HG02970 (cell line): ENCODE data around the gene PIK3R2.
A peak's percentile ranks its signal among the peaks of the same experiment; 100 is the strongest.
"Not testable (repeated sequence)": the region's sequence is repeated elsewhere in the genome, so short reads cannot be mapped to it uniquely, and the experiment has no call there.

Source experiments
- ATAC-seq: cut with Tn5 transposase; IDR thresholded peaks from one replicate; pipeline ENCODE4 v1.9.1; 2021; ENCODE audit warnings: mild to moderate bottlenecking, moderate library complexity, moderate number of reproducible peaks; ENCODE audit not compliant: unreplicated experiment, low FRiP score

Gene PIK3R2

DNA sequence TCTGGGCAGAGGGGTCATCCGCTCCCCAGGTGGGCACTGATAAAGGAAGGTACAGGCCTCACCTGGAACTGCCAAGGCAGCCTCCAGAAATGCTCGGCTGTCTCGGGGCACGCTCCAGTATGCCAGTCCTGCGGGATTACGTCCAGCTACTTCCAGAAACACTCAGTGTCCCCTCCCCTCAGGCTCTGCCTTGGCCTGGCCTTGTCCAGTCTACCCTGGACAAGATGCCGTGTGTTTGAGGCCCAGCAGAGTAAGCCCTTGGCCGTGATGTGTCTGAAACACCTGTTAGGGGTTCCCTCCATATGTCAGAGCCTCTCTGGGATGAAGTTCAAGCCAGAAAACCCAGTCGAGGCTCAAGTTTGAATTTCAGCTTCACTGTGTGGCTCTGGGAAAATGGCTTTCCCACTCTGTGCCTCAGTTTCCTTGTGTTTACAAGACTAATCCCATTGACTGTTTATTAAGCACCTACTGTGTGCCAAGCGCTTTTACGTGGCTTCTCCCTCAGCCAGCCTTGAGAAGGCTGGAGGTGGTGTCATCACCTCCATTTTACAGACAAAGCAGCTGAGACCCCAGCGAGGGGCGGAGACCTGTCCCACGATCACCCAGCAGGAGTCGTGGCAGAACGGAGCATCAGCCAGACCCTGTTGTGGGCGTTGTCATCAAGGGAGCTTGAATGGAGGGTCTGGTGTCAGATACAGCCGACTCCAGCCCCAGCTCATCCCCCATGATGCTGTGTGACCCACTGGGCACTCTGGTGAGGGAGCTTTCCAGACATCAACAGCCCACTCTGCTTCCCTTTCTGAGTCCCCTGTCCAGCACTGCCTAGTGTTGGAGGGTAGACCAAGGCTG is 2.0 kb upstream of the PIK3R2 start:
- no peak for ATAC-seq

DNA sequence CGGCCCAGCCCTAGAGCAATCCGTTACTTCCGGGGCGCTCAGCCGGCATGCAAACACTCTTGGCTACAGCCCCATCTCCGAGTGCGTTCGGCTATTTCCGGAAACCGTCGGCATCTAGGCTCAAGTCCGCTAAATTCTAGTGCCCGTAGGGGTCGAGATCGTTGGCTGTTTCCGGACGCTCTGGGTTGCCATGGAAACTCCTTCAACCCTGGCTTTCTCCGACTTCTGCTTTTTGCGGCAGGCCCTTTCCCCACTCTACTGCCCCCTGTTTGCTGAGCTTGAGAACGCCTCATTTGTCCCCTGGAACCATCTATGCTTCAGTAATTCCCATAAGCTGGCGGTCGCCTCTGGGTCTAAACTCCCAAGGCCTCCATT is 534 bp upstream of the PIK3R2 start:
- ATAC-seq: peak; percentile 62

DNA sequence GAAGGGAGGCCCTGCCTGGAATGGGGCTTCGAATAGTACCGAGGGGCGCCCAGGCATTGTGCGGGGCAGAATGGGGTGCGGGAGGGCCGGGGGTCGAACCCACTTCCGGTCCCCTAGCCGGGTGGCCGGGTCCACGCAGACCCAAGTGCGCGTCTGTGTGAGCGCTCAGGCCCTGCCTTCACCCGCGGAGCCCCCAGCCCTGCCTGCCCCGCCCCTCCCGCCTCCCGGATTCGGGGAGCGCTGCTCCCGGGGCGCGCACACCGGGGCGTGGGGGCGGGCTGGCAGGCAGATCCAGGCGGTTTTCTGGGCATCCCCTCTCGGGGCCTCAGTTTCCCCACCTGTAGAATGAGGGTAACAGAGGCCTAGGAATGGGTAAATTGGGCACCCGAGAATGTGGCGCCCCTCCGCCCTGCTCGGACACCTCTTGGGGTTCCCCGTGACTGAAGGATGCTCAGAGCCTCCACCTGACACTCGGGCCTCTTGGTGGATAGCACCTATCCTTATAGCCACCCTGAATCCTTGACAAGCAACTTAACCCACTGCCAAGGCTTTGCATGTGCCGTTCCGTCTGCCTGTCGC is 682 bp downstream of the PIK3R2 start:
- ATAC-seq: no peak

DNA sequence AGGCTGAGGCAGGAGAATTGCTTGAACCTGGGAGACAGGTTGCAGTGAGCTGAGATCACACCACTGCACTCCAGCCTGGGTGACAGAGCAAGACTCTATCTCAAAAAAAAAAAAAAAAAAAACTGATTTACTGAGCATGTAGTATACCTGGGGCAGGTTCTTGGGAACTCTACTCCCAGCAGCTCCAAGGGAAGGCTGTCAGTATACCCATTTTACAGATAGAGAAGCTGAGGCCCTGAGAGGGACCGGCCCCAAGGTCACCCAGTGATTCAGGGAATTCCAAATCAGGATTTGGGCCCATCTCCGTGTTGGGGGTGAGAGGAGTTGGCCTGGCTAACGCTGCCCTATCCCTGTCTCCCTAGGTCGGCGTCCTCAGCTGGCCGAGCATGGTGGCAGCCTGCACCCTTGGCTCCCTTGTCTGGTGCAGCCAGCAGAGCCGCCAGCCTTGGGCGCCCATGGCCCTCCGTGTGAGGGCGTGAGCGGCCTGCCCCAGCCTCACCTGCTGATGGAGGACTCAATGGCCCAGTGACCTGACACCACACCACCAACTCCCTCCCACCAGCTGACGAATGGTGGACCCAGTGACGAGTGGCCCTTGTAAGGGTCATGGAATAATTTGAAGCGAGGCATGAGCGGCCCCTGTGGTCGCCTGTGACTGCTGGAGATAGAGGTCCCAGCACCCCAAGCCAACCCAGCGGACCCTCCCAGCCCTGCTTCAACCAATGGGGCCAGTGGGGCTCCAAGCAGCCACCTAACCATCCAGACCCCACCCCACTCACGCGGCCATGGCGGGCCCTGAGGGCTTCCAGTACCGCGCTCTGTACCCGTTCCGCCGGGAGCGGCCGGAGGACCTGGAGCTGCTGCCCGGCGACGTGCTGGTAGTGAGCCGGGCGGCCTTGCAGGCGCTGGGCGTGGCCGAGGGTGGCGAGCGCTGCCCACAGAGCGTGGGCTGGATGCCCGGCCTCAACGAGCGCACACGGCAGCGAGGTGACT is 2.4 kb downstream of the PIK3R2 start:
- ATAC-seq: no peak

GRCh38 chr19:18156268-18156667 is 3.3 kb downstream of the PIK3R2 start:
- ATAC-seq: no peak

- no peak for ATAC-seq
Observed at GRCh38 chr19:18156841-18157464, 4.0 kb downstream of the PIK3R2 start.

- ATAC-seq: no peak
Observed at GRCh38 chr19:18157465-18158063, 4.6 kb downstream of the PIK3R2 start.

GRCh38 chr19:18158467-18158866 is 5.5 kb downstream of the PIK3R2 start:
- no peak for ATAC-seq

DNA sequence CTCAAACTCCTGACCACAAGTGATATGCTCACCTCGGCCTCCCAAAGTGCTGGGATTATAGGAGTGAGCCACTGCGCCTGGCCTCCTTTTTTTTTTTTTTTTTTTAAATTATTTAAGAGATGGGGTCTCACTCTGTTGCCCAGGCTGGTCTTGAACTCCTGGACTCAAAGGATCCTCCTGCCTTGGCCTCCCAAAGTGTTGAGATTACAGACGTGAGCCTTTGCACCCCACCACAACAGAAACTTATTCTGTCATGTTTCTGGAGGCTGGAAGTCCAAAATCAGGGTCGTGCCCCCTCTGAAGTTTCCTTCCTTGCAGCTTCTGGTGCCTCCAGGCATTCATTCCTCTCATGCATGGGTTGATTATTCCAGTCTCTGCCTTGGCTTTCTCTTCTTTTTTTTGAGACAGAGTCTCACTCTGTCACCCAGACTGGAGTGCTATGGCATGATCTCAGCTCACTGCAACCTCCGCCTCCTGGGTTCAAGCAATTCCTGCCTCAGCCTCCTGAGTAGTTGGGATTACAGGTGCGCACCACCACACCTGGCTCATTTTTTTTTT is 6.2 kb downstream of the PIK3R2 start:
- ATAC-seq: not testable (repeated sequence)

DNA sequence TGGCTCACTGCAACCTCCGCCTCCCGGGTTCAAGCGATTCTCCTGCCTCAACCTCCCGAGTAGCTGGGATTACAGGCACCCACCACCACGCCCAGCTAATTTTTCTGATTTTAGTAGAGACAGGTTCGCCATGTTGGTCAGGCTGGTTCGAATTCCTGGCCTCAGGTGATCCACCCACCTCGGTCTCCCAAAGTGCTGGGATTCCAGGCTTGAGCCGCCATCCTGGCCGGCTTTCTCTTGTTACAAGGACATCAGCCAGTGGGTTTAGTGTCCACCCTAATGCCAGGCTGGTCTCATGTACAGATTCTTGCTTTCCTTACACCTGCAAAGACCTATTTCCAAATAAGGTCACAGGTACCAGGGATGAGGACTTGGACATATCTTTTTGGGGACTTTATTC is 6.8 kb downstream of the PIK3R2 start:
- ATAC-seq: no peak

DNA sequence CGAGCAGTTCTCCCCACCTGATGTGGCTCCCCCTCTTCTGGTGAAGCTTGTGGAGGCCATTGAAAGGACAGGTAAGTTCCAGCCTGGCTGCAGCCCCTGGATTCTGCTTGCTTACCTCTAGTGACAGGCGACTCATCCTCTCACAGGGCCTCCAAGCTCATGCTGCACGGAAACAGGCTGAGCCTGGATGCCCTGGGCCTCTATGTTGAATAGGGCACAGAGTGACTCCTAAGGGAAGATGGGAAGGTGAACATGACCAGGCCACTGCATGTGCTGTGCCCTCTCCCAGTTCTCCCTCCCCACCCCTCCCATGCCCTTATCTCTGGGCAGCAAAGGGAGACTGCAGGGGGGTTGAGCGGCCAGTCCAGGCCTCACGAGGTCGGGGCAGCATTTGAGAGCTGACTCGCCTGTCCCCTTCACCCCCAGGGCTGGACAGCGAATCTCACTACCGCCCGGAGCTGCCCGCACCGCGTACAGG is 7.6 kb downstream of the PIK3R2 start:
- ATAC-seq: no peak

- peak; percentile 63 for ATAC-seq
Observed at GRCh38 chr19:18160971-18161635, 8.1 kb downstream of the PIK3R2 start.

DNA sequence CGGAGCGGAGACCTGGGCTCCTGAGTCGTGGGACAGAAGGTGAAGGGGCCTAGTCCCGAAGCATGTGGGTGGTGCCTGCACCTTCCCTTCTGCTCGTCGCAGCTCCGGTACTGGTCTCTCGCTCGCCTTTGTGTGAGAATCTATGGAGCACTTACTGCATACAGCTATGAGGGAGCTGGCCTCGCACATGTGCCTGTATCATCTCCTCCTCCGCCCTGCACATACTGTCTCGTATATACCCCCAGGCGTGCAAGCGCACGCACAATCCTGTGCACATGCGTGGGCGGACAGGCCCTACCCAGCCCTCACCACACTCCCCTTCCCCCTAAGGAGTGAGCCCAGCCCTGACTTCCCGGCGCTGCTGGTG is 8.7 kb downstream of the PIK3R2 start:
- no peak for ATAC-seq

DNA sequence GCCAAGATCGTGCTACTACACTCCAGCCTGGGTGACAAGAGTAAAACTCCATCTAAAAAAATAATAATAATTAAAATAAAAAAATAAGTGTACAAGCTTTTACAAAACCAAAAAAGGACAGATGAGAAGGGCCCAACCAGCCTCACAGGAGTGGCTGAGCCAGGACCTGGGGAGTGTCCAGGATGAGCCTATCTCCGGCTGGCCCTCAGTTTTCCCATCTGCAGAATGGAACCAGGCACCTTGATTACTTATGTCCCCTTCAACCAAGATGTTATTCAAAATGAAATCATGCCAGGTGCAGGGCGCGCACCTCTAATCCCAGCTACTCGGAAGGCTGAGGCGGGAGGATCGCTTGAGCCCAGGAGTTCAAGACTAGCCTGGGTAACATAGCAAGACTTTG is 11.1 kb downstream of the PIK3R2 start:
- no peak for ATAC-seq

- no peak for ATAC-seq
Observed at GRCh38 chr19:18165794-18166544, 13.0 kb downstream of the PIK3R2 start.

- no peak for ATAC-seq
Observed at GRCh38 chr19:18167011-18167410, 14.0 kb downstream of the PIK3R2 start.

GRCh38 chr19:18167975-18168645 is 15.1 kb downstream of the PIK3R2 start:
- no peak for ATAC-seq
